Measurements from ENCODE around the gene LRRN2.
"Not testable (repeated sequence)": the region's sequence is repeated elsewhere in the genome, so short reads cannot be mapped to it uniquely, and the experiment has no call there.

DNA sequence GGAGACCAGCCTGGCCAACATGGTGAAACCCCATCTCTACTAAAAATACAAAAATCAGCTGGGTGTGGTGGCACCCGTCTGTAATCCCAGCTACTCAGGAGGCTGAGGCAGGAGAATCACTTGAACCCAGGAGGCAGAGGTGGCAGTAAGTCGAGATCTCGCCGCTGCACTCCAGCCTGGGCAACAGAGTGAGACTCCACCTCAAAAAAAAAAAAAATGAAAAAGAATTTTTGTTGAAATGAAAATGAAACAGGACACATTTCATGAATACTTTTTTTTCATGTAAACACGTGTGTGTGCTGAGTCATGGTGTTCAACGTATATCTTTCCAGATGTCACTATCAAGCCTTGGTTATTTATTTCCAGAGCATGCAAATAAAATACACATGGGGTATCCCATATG, 5.8 kb upstream of the LRRN2 start:
- TF ChIP-seq, protein P1, sequence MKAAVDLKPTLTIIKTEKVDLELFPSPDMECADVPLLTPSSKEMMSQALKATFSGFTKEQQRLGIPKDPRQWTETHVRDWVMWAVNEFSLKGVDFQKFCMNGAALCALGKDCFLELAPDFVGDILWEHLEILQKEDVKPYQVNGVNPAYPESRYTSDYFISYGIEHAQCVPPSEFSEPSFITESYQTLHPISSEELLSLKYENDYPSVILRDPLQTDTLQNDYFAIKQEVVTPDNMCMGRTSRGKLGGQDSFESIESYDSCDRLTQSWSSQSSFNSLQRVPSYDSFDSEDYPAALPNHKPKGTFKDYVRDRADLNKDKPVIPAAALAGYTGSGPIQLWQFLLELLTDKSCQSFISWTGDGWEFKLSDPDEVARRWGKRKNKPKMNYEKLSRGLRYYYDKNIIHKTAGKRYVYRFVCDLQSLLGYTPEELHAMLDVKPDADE (IDR thresholded peaks at IDR 0.05), result not testable (repeated sequence)
- TF ChIP-seq, protein P2, sequence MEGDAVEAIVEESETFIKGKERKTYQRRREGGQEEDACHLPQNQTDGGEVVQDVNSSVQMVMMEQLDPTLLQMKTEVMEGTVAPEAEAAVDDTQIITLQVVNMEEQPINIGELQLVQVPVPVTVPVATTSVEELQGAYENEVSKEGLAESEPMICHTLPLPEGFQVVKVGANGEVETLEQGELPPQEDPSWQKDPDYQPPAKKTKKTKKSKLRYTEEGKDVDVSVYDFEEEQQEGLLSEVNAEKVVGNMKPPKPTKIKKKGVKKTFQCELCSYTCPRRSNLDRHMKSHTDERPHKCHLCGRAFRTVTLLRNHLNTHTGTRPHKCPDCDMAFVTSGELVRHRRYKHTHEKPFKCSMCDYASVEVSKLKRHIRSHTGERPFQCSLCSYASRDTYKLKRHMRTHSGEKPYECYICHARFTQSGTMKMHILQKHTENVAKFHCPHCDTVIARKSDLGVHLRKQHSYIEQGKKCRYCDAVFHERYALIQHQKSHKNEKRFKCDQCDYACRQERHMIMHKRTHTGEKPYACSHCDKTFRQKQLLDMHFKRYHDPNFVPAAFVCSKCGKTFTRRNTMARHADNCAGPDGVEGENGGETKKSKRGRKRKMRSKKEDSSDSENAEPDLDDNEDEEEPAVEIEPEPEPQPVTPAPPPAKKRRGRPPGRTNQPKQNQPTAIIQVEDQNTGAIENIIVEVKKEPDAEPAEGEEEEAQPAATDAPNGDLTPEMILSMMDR (conservative IDR thresholded peaks at IDR 0.05; ENCODE audit: low read depth in 2 of 2), result not testable (repeated sequence)
- TF ChIP-seq ZNF331 (CRISPR knock-in tag; IDR thresholded peaks at IDR 0.05; ENCODE audit: low read depth); POLR2AphosphoS5 (IDR thresholded peaks at IDR 0.05; ENCODE audit: low read depth); CREB1 (CRISPR knock-in tag; IDR thresholded peaks at IDR 0.05; ENCODE audit: low read depth); EZH2phosphoT487 (IDR thresholded peaks at IDR 0.05; ENCODE audit: unreplicated experiment); ZNF114 (CRISPR knock-in tag; IDR thresholded peaks at IDR 0.05): not testable (repeated sequence)

All from GM23338 (cell line).